Suprapubic skin (tissue), 4 donors: Measurements from ENCODE around the gene ATXN1. TPM values are rescaled to one million over a fixed set of nuclear protein-coding genes. Genes with fewer than 3 reads are reported as not detected.

Experiments used
- DNase-seq, 2 donors: peaks; one replicate each; pipeline ENCODE4 v3.0.0-alpha.2; 2019; ENCODE audit warnings: low spot score in 2 of 2
- H3K27ac ChIP-seq: fragments of 200-600 bp; sonication (generic); one replicate; pipeline ENCODE4 v1.5.1; 2019
- H3K27me3 ChIP-seq: fragments of 200-600 bp; sonication (generic); one replicate; pipeline ENCODE4 v1.5.1; 2019
- H3K36me3 ChIP-seq: fragments of 200-600 bp; sonication (generic); one replicate; pipeline ENCODE4 v1.5.1; 2019
- H3K4me1 ChIP-seq: fragments of 200-600 bp; sonication (generic); one replicate; pipeline ENCODE4 v1.5.1; 2019
- H3K4me3 ChIP-seq: fragments of 200-600 bp; sonication (generic); one replicate; pipeline ENCODE4 v1.5.1; 2019; ENCODE audit warnings: mild to moderate bottlenecking
- H3K9me3 ChIP-seq: fragments of 200-600 bp; sonication (generic); one replicate; pipeline ENCODE4 v1.5.1; 2019
- EP300 ChIP-seq: sonication (generic); formaldehyde crosslinking; IDR thresholded peaks from one replicate; pipeline ENCODE4 v1.6.1; 2017; ENCODE audit warnings: antibody characterized with exemption
- POLR2A ChIP-seq, 2 donors: fragments of 450-650 bp; IDR thresholded peaks; one replicate each; pipeline ENCODE4 v1.6.1; 2017; ENCODE audit warnings: antibody characterized with exemption in 2 of 2, mild to moderate bottlenecking in 2 of 2, moderate library complexity in 2 of 2
- POLR2AphosphoS5 ChIP-seq, 3 donors: sonication (generic); formaldehyde crosslinking; IDR thresholded peaks; one replicate each; pipeline ENCODE4 v1.6.1; 2017; ENCODE audit warnings: antibody characterized with exemption in 3 of 3
- WGBS: methylation state at CpG from one replicate; pipeline ENCODE4 v1.1.5; 2018; 5-methylcytosine and 5-hydroxymethylcytosine counted together
- total RNA-seq, 4 donors: library from RNA; depleted of rRNA; stranded (reverse); fragments of >200 nt; gene quantifications; one replicate each; pipeline ENCODE4 v1.1.0, GENCODE V29; 2016
- TF ChIP-seq, protein P1 (sequence below), 2 donors: fragments of 200-600 bp in 1 of 2; fragments of 450-650 bp in 1 of 2; sonication (generic) in 1 of 2; IDR thresholded peaks; one replicate each; pipeline ENCODE4 v1.5.1; 2016 to 2019; ENCODE audit warnings: antibody characterized with exemption in 2 of 2, mild to moderate bottlenecking in 1 of 2, moderate library complexity in 1 of 2

ATXN1 gene
- total RNA-seq, 4 donors from 2014 or later, result 32.8 to 95.4 (median 42.4) TPM

DNA sequence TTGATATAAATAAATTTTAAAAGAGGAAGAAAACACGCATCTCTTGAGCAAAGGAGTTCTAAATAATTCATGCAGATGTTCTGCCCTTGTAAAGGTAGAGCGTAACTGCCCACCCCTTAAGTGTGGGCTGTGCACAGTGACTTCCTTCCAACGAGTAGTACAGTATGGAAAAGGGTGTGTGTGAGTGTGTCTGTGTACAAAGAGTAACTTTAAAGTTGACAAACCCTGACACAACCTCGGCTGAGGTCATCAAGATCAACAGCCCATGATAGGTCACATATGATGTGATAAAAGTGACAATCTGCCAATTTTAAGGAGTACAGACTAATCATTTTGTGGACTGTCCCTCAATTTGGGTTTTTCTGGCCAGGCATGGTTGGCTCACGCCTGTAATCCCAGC is 225.7 kb downstream of the ATXN1 start:
- TF ChIP-seq, protein P1, sequence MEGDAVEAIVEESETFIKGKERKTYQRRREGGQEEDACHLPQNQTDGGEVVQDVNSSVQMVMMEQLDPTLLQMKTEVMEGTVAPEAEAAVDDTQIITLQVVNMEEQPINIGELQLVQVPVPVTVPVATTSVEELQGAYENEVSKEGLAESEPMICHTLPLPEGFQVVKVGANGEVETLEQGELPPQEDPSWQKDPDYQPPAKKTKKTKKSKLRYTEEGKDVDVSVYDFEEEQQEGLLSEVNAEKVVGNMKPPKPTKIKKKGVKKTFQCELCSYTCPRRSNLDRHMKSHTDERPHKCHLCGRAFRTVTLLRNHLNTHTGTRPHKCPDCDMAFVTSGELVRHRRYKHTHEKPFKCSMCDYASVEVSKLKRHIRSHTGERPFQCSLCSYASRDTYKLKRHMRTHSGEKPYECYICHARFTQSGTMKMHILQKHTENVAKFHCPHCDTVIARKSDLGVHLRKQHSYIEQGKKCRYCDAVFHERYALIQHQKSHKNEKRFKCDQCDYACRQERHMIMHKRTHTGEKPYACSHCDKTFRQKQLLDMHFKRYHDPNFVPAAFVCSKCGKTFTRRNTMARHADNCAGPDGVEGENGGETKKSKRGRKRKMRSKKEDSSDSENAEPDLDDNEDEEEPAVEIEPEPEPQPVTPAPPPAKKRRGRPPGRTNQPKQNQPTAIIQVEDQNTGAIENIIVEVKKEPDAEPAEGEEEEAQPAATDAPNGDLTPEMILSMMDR (IDR thresholded peaks at IDR 0.05), result no peak
- TF ChIP-seq EP300 (no peak), POLR2A (IDR thresholded peaks at IDR 0.05) (no peak), POLR2AphosphoS5 (IDR thresholded peaks at IDR 0.05) (no peak)
- H3K4me1 ChIP-seq, result no peaks in the 10 kb centered on the region
- no peak overlapping the region for H3K27ac ChIP-seq
- 83% methylated on average over 5 of the region's 5 CpGs for WGBS
- no peak overlapping the region for H3K4me3 ChIP-seq
- H3K27me3 ChIP-seq, result no peaks in the 10 kb centered on the region
- no peaks in the 10 kb centered on the region for H3K36me3 ChIP-seq
- H3K9me3 ChIP-seq, result no peaks in the 10 kb centered on the region
- no peak for DNase-seq

DNA sequence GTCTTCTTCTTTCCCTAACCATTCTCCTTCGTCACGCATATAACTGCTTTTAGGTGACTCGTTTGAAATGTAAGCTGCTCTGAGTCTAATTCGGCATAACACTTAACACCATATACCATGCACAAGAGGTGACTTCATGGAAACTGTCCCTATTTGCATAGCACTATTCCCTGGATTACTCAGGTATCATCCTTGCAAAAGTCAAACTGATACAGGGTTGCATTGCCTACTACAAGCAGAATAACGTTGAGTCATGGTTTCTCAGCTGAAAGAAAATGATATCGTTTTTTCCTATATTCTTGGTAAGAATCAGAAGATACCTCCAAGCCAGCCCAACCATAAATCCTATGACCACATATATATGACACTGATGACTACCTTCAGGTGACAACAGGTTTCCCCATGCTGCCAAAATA is 227.5 kb downstream of the ATXN1 start:
- H3K36me3 ChIP-seq, result no peaks in the 10 kb centered on the region
- no peaks in the 10 kb centered on the region for H3K9me3 ChIP-seq
- no peak overlapping the region for H3K4me3 ChIP-seq
- TF ChIP-seq POLR2AphosphoS5 (IDR thresholded peaks at IDR 0.05), result no peak
- TF ChIP-seq, protein P1 (IDR thresholded peaks at IDR 0.05), result no peak
- TF ChIP-seq EP300, result no peak
- no peak for TF ChIP-seq POLR2A (IDR thresholded peaks at IDR 0.05)
- no peaks in the 10 kb centered on the region for H3K27me3 ChIP-seq
- H3K4me1 ChIP-seq, result no peaks in the 10 kb centered on the region
- H3K27ac ChIP-seq, result no peak overlapping the region
- DNase-seq, result no peak
- WGBS, result 95% methylated on average over 6 of the region's 6 CpGs

DNA sequence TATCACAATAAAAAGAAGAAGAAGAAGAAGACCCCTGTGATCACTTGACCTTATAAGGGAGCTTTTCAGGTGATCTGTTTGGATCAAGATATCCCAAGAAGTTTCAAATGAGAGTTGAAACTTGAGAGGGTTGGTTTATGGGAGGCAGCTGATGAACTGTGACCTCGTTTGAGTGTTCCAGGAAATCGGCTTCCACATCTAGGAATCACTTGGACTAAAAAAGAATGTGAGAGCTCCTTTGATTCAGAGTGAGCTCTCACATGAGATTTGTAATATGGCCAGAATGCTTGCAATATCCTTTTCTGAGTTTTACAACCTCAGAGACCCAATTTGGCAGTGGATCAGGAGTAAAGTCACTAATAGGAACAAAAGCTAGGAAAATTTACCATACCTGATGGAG is 228.1 kb downstream of the ATXN1 start:
- no peaks in the 10 kb centered on the region for H3K27me3 ChIP-seq
- H3K27ac ChIP-seq, result no peak overlapping the region
- no peak overlapping the region for H3K4me3 ChIP-seq
- no peak for DNase-seq
- H3K9me3 ChIP-seq, result no peaks in the 10 kb centered on the region
- no peaks in the 10 kb centered on the region for H3K4me1 ChIP-seq
- TF ChIP-seq, protein P1 (IDR thresholded peaks at IDR 0.05), result no peak
- TF ChIP-seq POLR2A (IDR thresholded peaks at IDR 0.05) (no peak), POLR2AphosphoS5 (IDR thresholded peaks at IDR 0.05) (no peak), EP300 (no peak)
- WGBS, result 69% methylated on average over 2 of the region's 2 CpGs
- no peaks in the 10 kb centered on the region for H3K36me3 ChIP-seq

DNA sequence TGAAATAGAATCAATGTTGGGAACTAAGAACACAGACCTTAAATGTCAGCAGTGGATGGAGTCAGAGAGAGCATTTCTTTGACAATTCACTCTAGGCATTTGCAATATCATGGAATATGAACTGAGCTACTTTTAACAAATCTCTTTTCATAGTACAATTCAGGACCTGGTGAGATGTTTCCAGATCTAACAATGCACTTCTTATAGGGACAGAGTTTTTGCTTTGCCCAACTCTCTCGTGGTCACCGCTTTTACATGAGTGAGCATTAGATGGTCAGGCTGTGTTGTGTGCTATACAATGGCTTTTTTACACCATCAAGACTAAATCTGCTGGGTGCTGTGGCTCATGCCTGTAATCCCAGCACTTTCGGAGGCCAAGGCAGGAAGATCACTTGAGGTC is 233.6 kb downstream of the ATXN1 start:
- no peak for DNase-seq
- Histone ChIP-seq H3K9me3 (no peaks in the 10 kb centered on the region), H3K27ac (no peak overlapping the region), H3K4me3 (no peak overlapping the region), H3K36me3 (no peaks in the 10 kb centered on the region), H3K27me3 (no peaks in the 10 kb centered on the region), H3K4me1 (no peaks in the 10 kb centered on the region)
- TF ChIP-seq, protein P1 (IDR thresholded peaks at IDR 0.05), result no peak
- no peak for TF ChIP-seq POLR2AphosphoS5 (IDR thresholded peaks at IDR 0.05)
- no peak for TF ChIP-seq POLR2A (IDR thresholded peaks at IDR 0.05)
- no peak for TF ChIP-seq EP300
- 97% methylated on average over 3 of the region's 3 CpGs for WGBS

DNA sequence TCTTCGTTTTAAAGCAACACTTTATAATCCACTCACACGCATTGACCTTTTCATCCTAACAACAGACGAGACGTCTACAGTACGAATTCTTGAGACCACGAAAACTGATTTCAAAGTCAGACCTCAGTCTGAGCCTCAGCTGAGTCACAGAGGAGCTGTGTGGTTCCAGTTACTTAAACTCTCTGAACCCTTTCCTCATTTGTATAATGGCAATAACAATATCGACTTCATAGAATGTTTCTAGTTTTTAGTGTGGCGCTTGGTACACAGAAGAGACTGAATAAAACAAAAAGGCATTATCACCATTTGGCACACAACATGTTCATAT is 236.9 kb downstream of the ATXN1 start:
- Histone ChIP-seq H3K9me3 (no peaks in the 10 kb centered on the region), H3K27ac (no peak overlapping the region), H3K27me3 (no peaks in the 10 kb centered on the region), H3K4me1 (no peaks in the 10 kb centered on the region), H3K4me3 (no peak overlapping the region), H3K36me3 (peaks cover 14% of the 10 kb centered on the region)
- WGBS, result 82% methylated on average over 8 of the region's 8 CpGs
- DNase-seq, result no peak
- TF ChIP-seq EP300, result no peak

DNA sequence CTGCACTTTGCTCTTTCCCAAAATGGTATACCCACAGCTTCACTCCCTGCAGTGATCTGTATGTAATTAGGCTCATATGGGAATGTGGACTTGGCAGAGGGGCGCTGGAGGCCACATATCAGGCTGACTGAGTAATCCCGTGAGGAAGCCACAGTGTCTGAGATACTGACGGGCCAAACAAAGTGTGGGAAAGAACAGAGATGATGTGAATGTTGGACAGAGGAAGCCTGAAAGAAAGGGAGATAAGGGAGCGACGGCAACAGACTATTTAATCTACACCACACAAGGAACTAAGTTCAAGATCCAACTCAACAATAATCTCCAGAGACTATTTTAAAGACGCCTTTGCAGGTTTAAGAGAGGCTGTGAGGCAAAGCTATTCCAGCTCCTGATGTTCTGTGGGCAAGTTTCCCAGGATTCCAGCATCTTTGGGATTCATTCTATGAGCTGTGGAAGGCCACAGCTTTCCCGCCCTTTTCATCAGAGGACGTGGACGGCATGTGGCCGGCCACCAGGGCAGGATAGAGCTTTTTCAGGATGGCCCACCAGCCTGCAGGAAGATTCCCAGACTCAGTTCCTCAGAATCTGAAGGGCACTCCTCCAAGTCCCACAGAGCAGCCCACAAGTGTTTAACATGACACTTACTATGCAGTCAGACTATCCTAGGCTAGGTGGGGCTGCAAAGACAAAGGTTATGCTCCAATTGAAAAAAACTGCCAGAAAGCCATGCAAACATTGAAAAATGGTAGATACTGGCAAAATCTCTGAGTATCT is 237.5 kb downstream of the ATXN1 start:
- peaks cover 14% of the 10 kb centered on the region for H3K36me3 ChIP-seq
- 63% methylated on average over 10 of the region's 10 CpGs for WGBS
- no peaks in the 10 kb centered on the region for H3K27me3 ChIP-seq
- no peak overlapping the region for H3K27ac ChIP-seq
- H3K4me3 ChIP-seq, result no peak overlapping the region
- TF ChIP-seq POLR2AphosphoS5 (IDR thresholded peaks at IDR 0.05) (no peak), EP300 (no peak), POLR2A (IDR thresholded peaks at IDR 0.05) (no peak)
- TF ChIP-seq, protein P1 (IDR thresholded peaks at IDR 0.05), result no peak
- no peaks in the 10 kb centered on the region for H3K4me1 ChIP-seq
- DNase-seq, result no peak
- no peaks in the 10 kb centered on the region for H3K9me3 ChIP-seq
